Astrocyte (in vitro differentiated cells and primary cell): ENCODE results near the gene COL6A3. TPM values are rescaled to one million over a fixed set of nuclear protein-coding genes. Genes with fewer than 3 reads are reported as not detected.

Experiments
- DNase-seq: peaks from one replicate; pipeline ENCODE4 v3.0.0-alpha.2; 2010; ENCODE audit warnings: low read depth
- FAIRE-seq: peaks from 2 replicates; lab custom pipeline; 2011; peaks lifted over from hg19 to GRCh38; lab: Jason Lieb, UNC
- H2AFZ ChIP-seq: 2 replicates; pipeline ENCODE4 v1.6.0; 2012; ENCODE audit warnings: low read depth, low read length, inconsistent platforms
- H3K27ac ChIP-seq: 2 replicates; pipeline ENCODE4 v1.5.1; 2011; ENCODE audit warnings: low read depth, low read length, inconsistent platforms
- H3K27me3 ChIP-seq: 2 replicates; pipeline ENCODE4 v1.6.0; 2011; ENCODE audit warnings: low read length, inconsistent platforms; ENCODE audit not compliant: insufficient read depth
- H3K36me3 ChIP-seq: 2 replicates; pipeline ENCODE4 v1.5.1; 2011; ENCODE audit warnings: low read length, inconsistent platforms; ENCODE audit not compliant: insufficient read depth
- H3K4me1 ChIP-seq: 2 replicates; pipeline ENCODE4 v1.5.1; 2011; ENCODE audit warnings: low read length, inconsistent platforms; ENCODE audit not compliant: insufficient read depth
- H3K4me2 ChIP-seq: 2 replicates; pipeline ENCODE4 v1.6.0; 2012; ENCODE audit warnings: low read length, inconsistent platforms
- H3K4me3 ChIP-seq: 2 replicates; pipeline ENCODE4 v1.5.1; 2011; ENCODE audit warnings: low read depth, mild to moderate bottlenecking, low read length, inconsistent platforms; ENCODE audit not compliant: insufficient read depth
- H3K79me2 ChIP-seq: 2 replicates; pipeline ENCODE4 v1.6.0; 2012; ENCODE audit warnings: mild to moderate bottlenecking, low read length, inconsistent platforms; ENCODE audit not compliant: insufficient read depth
- H3K9ac ChIP-seq: 2 replicates; pipeline ENCODE4 v1.6.0; 2012; ENCODE audit warnings: mild to moderate bottlenecking, low read length, inconsistent platforms
- H3K9me3 ChIP-seq: 2 replicates; pipeline ENCODE4 v1.5.1; 2012; ENCODE audit warnings: low read depth, mild to moderate bottlenecking, low read length, inconsistent platforms; ENCODE audit not compliant: insufficient read depth
- H4K20me1 ChIP-seq: 2 replicates; pipeline ENCODE4 v1.6.0; 2012; ENCODE audit warnings: low read length, inconsistent platforms; ENCODE audit not compliant: insufficient read depth
- H3K27ac Mint-ChIP-seq: one replicate; pipeline ENCODE4 v1.8.0; 2021; ENCODE audit warnings: mild to moderate bottlenecking, mixed read lengths; ENCODE audit not compliant: unreplicated experiment
- H3K27me3 Mint-ChIP-seq: one replicate; pipeline ENCODE4 v1.8.0; 2021; ENCODE audit warnings: low read depth, mixed read lengths; ENCODE audit not compliant: unreplicated experiment
- H3K36me3 Mint-ChIP-seq: one replicate; pipeline ENCODE4 v1.8.0; 2021; ENCODE audit warnings: low read depth, mixed read lengths; ENCODE audit not compliant: unreplicated experiment
- H3K4me1 Mint-ChIP-seq: one replicate; pipeline ENCODE4 v1.8.0; 2021; ENCODE audit warnings: low read depth, mixed read lengths; ENCODE audit not compliant: unreplicated experiment
- H3K4me3 Mint-ChIP-seq: one replicate; pipeline ENCODE4 v1.8.0; 2021; ENCODE audit warnings: mild to moderate bottlenecking, moderate library complexity, mixed read lengths; ENCODE audit not compliant: unreplicated experiment
- H3K9me3 Mint-ChIP-seq: one replicate; pipeline ENCODE4 v1.8.0; 2021; ENCODE audit warnings: mild to moderate bottlenecking, mixed read lengths; ENCODE audit not compliant: unreplicated experiment
- CTCF ChIP-seq: IDR thresholded peaks from 2 replicates; pipeline ENCODE4 v1.5.1; 2011; ENCODE audit warnings: low read depth, mild to moderate bottlenecking, inconsistent platforms, low read length, moderate library complexity; ENCODE audit not compliant: insufficient read depth
- EZH2 ChIP-seq: IDR thresholded peaks from 2 replicates; pipeline ENCODE4 v1.6.1; 2012; ENCODE audit warnings: mild to moderate bottlenecking, low read length, inconsistent platforms; ENCODE audit not compliant: insufficient read depth
- total RNA-seq: library from RNA; stranded (reverse); gene quantifications from 2 replicates; pipeline ENCODE4 v1.2.1, GENCODE V29; 2021

Gene COL6A3
- total RNA-seq, 1 donor from 2014 or later: 200 TPM

- FAIRE-seq (no peak), DNase-seq (no peak)
- peaks cover 2% of the 10 kb centered on the region for H3K9me3 Mint-ChIP-seq
- H3K9ac ChIP-seq: no peak overlapping the region
- peaks cover 23% of the 10 kb centered on the region for H3K4me1 ChIP-seq
- TF ChIP-seq CTCF (no peak), EZH2 (no peak)
- H3K36me3 ChIP-seq: peaks cover 35% of the 10 kb centered on the region
- no peaks in the 10 kb centered on the region for H4K20me1 ChIP-seq
- peaks cover 69% of the 10 kb centered on the region for H3K36me3 Mint-ChIP-seq
- H2AFZ ChIP-seq: no peak overlapping the region
- no peak overlapping the region for H3K4me3 ChIP-seq
- H3K4me2 ChIP-seq: no peak overlapping the region
- H3K9me3 ChIP-seq: no peaks in the 10 kb centered on the region
- peaks cover 14% of the 10 kb centered on the region for H3K27me3 Mint-ChIP-seq
- no peak overlapping the region for H3K4me3 Mint-ChIP-seq
- no peak overlapping the region for H3K27ac ChIP-seq
- no peaks in the 10 kb centered on the region for H3K79me2 ChIP-seq
- no peaks in the 10 kb centered on the region for H3K27me3 ChIP-seq
- H3K4me1 Mint-ChIP-seq: peaks cover 2% of the 10 kb centered on the region
- no peak overlapping the region for H3K27ac Mint-ChIP-seq
Measured at GRCh38 chr2:237351046-237351445, 62.9 kb downstream of the COL6A3 start.

GRCh38 chr2:237350597-237350996 lies 63.4 kb downstream of the COL6A3 start:
- no peaks in the 10 kb centered on the region for H3K9me3 ChIP-seq
- H3K36me3 ChIP-seq: peaks cover 32% of the 10 kb centered on the region
- Mint-ChIP-seq H3K4me3 (no peak overlapping the region), H3K36me3 (peaks cover 68% of the 10 kb centered on the region), H3K27me3 (peaks cover 14% of the 10 kb centered on the region), H3K4me1 (peaks cover 4% of the 10 kb centered on the region), H3K27ac (no peak overlapping the region), H3K9me3 (peaks cover 2% of the 10 kb centered on the region)
- no peaks in the 10 kb centered on the region for H3K27me3 ChIP-seq
- FAIRE-seq (no peak), DNase-seq (no peak)
- H3K9ac ChIP-seq: no peak overlapping the region
- no peak overlapping the region for H2AFZ ChIP-seq
- H3K4me3 ChIP-seq: no peak overlapping the region
- TF ChIP-seq EZH2 (no peak), CTCF (no peak)
- no peak overlapping the region for H3K27ac ChIP-seq
- peaks cover 20% of the 10 kb centered on the region for H3K4me1 ChIP-seq
- H3K4me2 ChIP-seq: no peak overlapping the region
- H3K79me2 ChIP-seq: no peaks in the 10 kb centered on the region
- no peaks in the 10 kb centered on the region for H4K20me1 ChIP-seq

- no peak overlapping the region for H3K9ac ChIP-seq
- no peak overlapping the region for H3K4me2 ChIP-seq
- H3K27ac Mint-ChIP-seq: no peak overlapping the region
- TF ChIP-seq CTCF (no peak), EZH2 (no peak)
- peaks cover 35% of the 10 kb centered on the region for H3K36me3 ChIP-seq
- no peaks in the 10 kb centered on the region for H3K27me3 ChIP-seq
- no peaks in the 10 kb centered on the region for H3K79me2 ChIP-seq
- peaks cover 2% of the 10 kb centered on the region for H3K9me3 Mint-ChIP-seq
- peaks cover 9% of the 10 kb centered on the region for H3K4me1 Mint-ChIP-seq
- peaks cover 14% of the 10 kb centered on the region for H3K27me3 Mint-ChIP-seq
- H3K36me3 Mint-ChIP-seq: peaks cover 68% of the 10 kb centered on the region
- H3K4me3 ChIP-seq: no peak overlapping the region
- no peak overlapping the region for H2AFZ ChIP-seq
- peaks cover 20% of the 10 kb centered on the region for H3K4me1 ChIP-seq
- DNase-seq (no peak), FAIRE-seq (no peak)
- no peak overlapping the region for H3K4me3 Mint-ChIP-seq
- no peaks in the 10 kb centered on the region for H3K9me3 ChIP-seq
- no peaks in the 10 kb centered on the region for H4K20me1 ChIP-seq
- no peak overlapping the region for H3K27ac ChIP-seq
Measured at GRCh38 chr2:237350070-237350469, 63.9 kb downstream of the COL6A3 start.
